Endothelial cell of umbilical vein (primary cell): ENCODE measurements around the gene DNAJB1. TPM values are rescaled to one million over a fixed set of nuclear protein-coding genes. Genes with fewer than 3 reads are reported as not detected.

Experiments used
- BruUV-seq: library from RNA; stranded (reverse); fragments of 400-500 nt; replicated peaks from 2 replicates; lab custom pipeline; 2021; lab: Mats Ljungman, UMichigan
- CTCF ChIA-PET: fragments of 300-600, 350-600 bp; sonication (Branson Sonifier 250); formaldehyde crosslinking; loops from one replicate; lab custom pipeline; 2021; ENCODE audit warnings: antibody characterized with exemption, inconsistent platforms; lab: Charles Lee
- POLR2A ChIA-PET: fragments of 300-600, 350-600 bp; sonication (Branson Sonifier 250); formaldehyde crosslinking; loops from one replicate; lab custom pipeline; 2021; ENCODE audit warnings: antibody characterized with exemption, inconsistent platforms; lab: Charles Lee
- DNase-seq: peaks from one replicate; pipeline ENCODE4 v3.0.0-alpha.2; 2011; ENCODE audit warnings: low read depth, low spot score
- FAIRE-seq: peaks from 2 replicates; lab custom pipeline; 2011; peaks lifted over from hg19 to GRCh38; lab: Jason Lieb, UNC
- H2AFZ ChIP-seq: 2 replicates; pipeline ENCODE4 v1.6.0; 2012; ENCODE audit warnings: low read depth, low read length, control low read depth, inconsistent platforms
- H3K27ac ChIP-seq: 2 replicates; pipeline ENCODE4 v1.5.1; 2011; ENCODE audit warnings: low read depth, mild to moderate bottlenecking, control low read depth, low read length, moderate library complexity; ENCODE audit not compliant: insufficient read depth
- H3K27me3 ChIP-seq, 2 experiments: 2 replicates each; pipeline versions ENCODE4 v1.6.0 to v1.6.1; 2011; ENCODE audit warnings: low read length in 2 of 2, mixed read lengths in 1 of 2; ENCODE audit not compliant: control insufficient read depth in 2 of 2, insufficient read depth in 2 of 2
- H3K36me3 ChIP-seq, 2 experiments: 2 replicates in 1 of 2; 3 replicates in 1 of 2; pipeline ENCODE4 v1.5.1; 2011; ENCODE audit warnings: low read length in 2 of 2, mild to moderate bottlenecking in 1 of 2, moderate library complexity in 1 of 2; ENCODE audit not compliant: control insufficient read depth in 2 of 2, insufficient read depth in 2 of 2; ENCODE audit errors: extremely low read depth in 1 of 2
- H3K4me1 ChIP-seq: 3 replicates; pipeline ENCODE4 v1.5.1; 2011; ENCODE audit warnings: mild to moderate bottlenecking, low read length; ENCODE audit not compliant: control insufficient read depth, insufficient read depth; ENCODE audit errors: extremely low read depth
- H3K4me2 ChIP-seq: 2 replicates; pipeline ENCODE4 v1.6.1; 2011; ENCODE audit warnings: low read length, control low read depth, mixed read lengths; ENCODE audit not compliant: insufficient read depth
- H3K4me3 ChIP-seq, 3 experiments: fragments of 200-600 bp in 1 of 3; sonication (generic), shearing (Covaris generic) in 1 of 3; replicated peaks in 1 of 3; 2 replicates each; pipeline ENCODE4 v1.5.1; 2011 to 2016; ENCODE audit warnings: control low read depth in 3 of 3, low read length in 3 of 3, mild to moderate bottlenecking in 2 of 3, inconsistent platforms in 1 of 3, low read depth in 1 of 3, moderate library complexity in 1 of 3; ENCODE audit not compliant: insufficient read depth in 1 of 3
- H3K79me2 ChIP-seq: 2 replicates; pipeline ENCODE4 v1.6.0; 2012; ENCODE audit warnings: low read length, inconsistent platforms; ENCODE audit not compliant: control insufficient read depth, insufficient read depth
- H3K9ac ChIP-seq: replicated peaks from 2 replicates; pipeline ENCODE3; 2011; ENCODE audit warnings: low read length, control low read depth; ENCODE audit not compliant: insufficient read depth; ENCODE audit errors: extremely low read depth
- H3K9me1 ChIP-seq: replicated peaks from 3 replicates; pipeline ENCODE4 v1.6.0; 2011; ENCODE audit warnings: mild to moderate bottlenecking, low read length; ENCODE audit not compliant: control insufficient read depth, insufficient read depth; ENCODE audit errors: extremely low read depth
- H3K9me3 ChIP-seq: replicated peaks from 2 replicates; pipeline ENCODE4 v1.5.1; 2012; ENCODE audit warnings: low read length, inconsistent platforms; ENCODE audit not compliant: control insufficient read depth, insufficient read depth
- H4K20me1 ChIP-seq: replicated peaks from 2 replicates; pipeline ENCODE3; 2011; ENCODE audit warnings: mild to moderate bottlenecking, low read length; ENCODE audit not compliant: control insufficient read depth, insufficient read depth; ENCODE audit errors: extremely low read depth
- GATA2 ChIP-seq: IDR thresholded peaks from 2 replicates; pipeline ENCODE4 v1.7.0; 2011; ENCODE audit warnings: low read depth, mild to moderate bottlenecking, moderate library complexity, mixed read lengths, low read length; ENCODE audit not compliant: insufficient read length, insufficient read depth
- POLR2A ChIP-seq: IDR thresholded peaks from 2 replicates; pipeline ENCODE4 v1.6.1; 2012; ENCODE audit warnings: low read depth, mild to moderate bottlenecking, control low read depth, low read length
- POLR2AphosphoS5 ChIP-seq: IDR thresholded peaks from 2 replicates; pipeline ENCODE4 v1.6.1; 2012; ENCODE audit warnings: low read depth, mild to moderate bottlenecking, control low read depth, low read length, moderate library complexity; ENCODE audit not compliant: insufficient read depth
- dilution Hi-C: fragments of 300-500 bp; cut with MboI; formaldehyde crosslinking; loops from one replicate; pipeline ENCODE4 v1.15.0; 2019; ENCODE audit warnings: low sequenced_read_pairs; ENCODE audit not compliant: extremely low pct_ligation_motif_present
- intact Hi-C: fragments of 100-400 bp; cut with micrococcal nuclease; formaldehyde crosslinking; loops from one replicate; pipeline ENCODE4 v1.10.0; 2022
- polyA plus RNA-seq, 4 experiments: library from polyadenylated mRNA; depleted of rRNA in 3 of 4; stranded (reverse) in 3 of 4; unstranded in 1 of 4; fragments of >200 nt; gene quantifications; 2 replicates each; pipeline versions ENCODE4 v1.2.1 to v1.2.3, GENCODE V29; 2011 to 2012; ENCODE audit warnings: missing spikeins in 1 of 4
- total RNA-seq: library from RNA; stranded (reverse); gene quantifications from 2 replicates; pipeline ENCODE4 v1.2.3, GENCODE V29; 2021
- TF ChIP-seq, protein P1 (sequence below), 2 donors: IDR thresholded peaks; 1 replicate in 1 of 2; 2 replicates in 1 of 2; pipeline ENCODE4 v1.5.1; 2011; ENCODE audit warnings: low read length in 2 of 2, mild to moderate bottlenecking in 2 of 2, moderate library complexity in 2 of 2, control low read depth in 1 of 2, inconsistent platforms in 1 of 2, low read depth in 1 of 2; ENCODE audit not compliant: insufficient read depth in 1 of 2; ENCODE audit errors: extremely low read depth in 1 of 2

The DNAJB1 gene
- total and polyA plus RNA-seq, 2 donors (not counting 3 experiments of a cell fraction or from before 2014, with no cell fraction given) = 58.6 to 59.8 TPM

DNA sequence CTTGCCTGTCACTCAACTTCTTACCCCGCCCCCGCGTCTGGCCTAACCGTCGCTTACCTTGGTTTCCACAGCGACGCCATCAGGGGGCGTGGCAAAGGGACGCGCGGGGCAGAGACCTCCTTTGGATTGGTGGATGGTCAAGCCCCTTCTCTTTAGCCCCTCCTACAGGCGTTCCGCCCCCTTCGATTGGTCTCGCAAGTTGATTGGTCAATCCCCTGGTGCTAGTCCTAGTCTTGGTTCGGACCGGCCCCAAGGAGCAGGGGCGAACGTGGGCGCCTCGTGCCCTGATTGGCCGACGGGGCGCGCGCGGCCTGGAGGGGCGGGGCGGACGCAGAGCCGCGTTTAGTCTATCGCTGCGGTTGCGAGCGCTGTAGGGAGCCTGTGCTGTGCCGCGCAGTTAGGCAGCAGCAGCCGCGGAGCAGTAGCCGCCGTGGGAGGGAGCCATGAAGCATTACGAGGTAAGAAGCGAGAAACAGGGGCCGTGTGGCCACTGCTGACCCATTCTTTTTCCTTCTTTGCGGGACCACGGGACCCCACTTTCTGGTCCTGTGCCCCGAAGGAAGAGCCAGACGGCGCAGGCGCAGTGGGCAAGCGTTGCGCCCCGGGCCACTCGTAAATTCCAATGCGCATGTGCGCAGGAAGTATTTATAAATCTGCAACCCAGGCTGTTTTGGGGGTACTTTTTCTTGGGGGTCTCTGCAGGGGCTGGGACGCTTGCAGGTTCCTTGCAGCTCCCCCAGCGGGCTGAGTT is 11.2 kb upstream of the DNAJB1 start, which contains the start of gene TECR:
TECR (plus strand) TSS at position 341 of the 751 bp plus-strand sequence; CDS start at position 444, 103 bp downstream.
- CTCF ChIA-PET = interaction anchor here (1.0 kb wide), 1 partner anchor 9 kb away, joined by 4 read pairs; no protein-coding TSS in a partner anchor
- DNase-seq (peak; percentile 100), FAIRE-seq (peak; percentile 100)
- peak within 1 kb of the TSS; percentile 51 for H3K9ac ChIP-seq
- peak within 1 kb of the TSS; percentile 89 for H3K4me2 ChIP-seq
- POLR2A ChIA-PET = no interaction called here
- H3K36me3 ChIP-seq = no peaks in the 10 kb centered on the region
- peaks cover 19% of the 10 kb centered on the region for H3K79me2 ChIP-seq
- H3K9me3 ChIP-seq = no peaks in the 10 kb centered on the region
- H3K27ac ChIP-seq = peak within 1 kb of the TSS; percentile 27
- intact Hi-C loops (loop anchor here (1.0 to 5.0 kb wide), 2 partner anchors 11 to 578 kb away; partner anchors contain the start of genes DNAJB1 and SYDE1), dilution Hi-C loops (no loop called here)
- H3K4me1 ChIP-seq = peaks cover 7% of the 10 kb centered on the region
- TF ChIP-seq GATA2 (no peak), POLR2AphosphoS5 (peak; percentile 90), POLR2A (peak; percentile 94)
- no peaks in the 10 kb centered on the region for H4K20me1 ChIP-seq
- no peaks in the 10 kb centered on the region for H3K9me1 ChIP-seq
- H3K4me3 ChIP-seq = peak within 1 kb of the TSS; percentile 24 to 90 (median 67)
- peak within 1 kb of the TSS; percentile 75 for H2AFZ ChIP-seq
- no peaks in the 10 kb centered on the region for H3K27me3 ChIP-seq
- TSS peak; percentile 50 for BruUV-seq

DNA sequence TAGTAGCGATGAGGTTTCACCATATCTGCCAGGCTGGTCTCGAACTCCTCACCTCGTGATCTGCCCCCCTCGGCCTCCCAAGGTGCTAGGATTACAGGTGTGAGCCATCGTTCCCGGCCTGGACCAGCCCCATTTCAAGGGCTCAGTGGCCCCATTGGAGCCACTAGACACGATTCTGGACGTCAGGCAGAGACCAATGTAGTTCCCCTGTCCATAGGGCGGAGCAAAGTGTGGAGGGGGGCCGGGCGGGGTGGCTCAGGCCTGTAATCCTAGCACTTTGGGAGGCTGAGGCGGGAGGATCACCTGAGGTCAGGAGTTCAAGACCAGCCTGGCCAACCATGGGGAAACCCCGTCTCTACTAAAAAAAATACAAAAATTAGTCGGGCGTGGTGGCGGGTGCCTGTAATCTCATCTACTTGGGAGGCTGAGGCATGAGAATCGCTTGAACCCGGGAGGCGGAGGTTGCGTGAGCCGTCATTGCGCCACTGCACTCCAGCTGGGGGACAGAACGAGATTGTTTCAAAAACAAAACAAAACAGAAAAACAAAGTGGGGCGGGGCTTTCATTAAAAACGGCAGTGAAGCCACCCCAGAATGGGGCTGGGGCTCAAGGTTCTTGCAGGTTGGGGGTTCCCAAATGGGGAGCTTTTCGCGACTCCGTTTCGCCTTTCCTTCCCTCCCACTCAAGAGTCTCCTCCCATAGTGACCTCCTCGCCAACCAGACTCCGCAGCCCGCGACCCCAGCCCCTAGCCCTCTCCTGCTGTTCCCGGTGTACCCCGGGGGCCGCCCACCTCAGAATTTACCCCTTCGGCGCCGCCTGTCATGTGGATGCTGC is 10.4 kb upstream of the DNAJB1 start:
- no TSS peak for BruUV-seq
- CTCF ChIA-PET = interaction anchor here (1.0 kb wide), 1 partner anchor 8 kb away, joined by 4 read pairs; no protein-coding TSS in a partner anchor
- no peaks in the 10 kb centered on the region for H3K9me3 ChIP-seq
- FAIRE-seq = no peak
- H3K4me2 ChIP-seq = peak overlapping the region; percentile 59
- H3K27me3 ChIP-seq = no peaks in the 10 kb centered on the region
- H3K9ac ChIP-seq = peak overlapping the region; percentile 30
- H3K4me1 ChIP-seq = peaks cover 9% of the 10 kb centered on the region
- no peaks in the 10 kb centered on the region for H3K9me1 ChIP-seq
- intact Hi-C loops = loop anchor here (1.0 to 5.0 kb wide), 2 partner anchors 10 to 579 kb away; partner anchors contain the start of genes DNAJB1 and SYDE1
- dilution Hi-C loops = no loop called here
- H3K79me2 ChIP-seq = peaks cover 19% of the 10 kb centered on the region
- no peak overlapping the region for H3K27ac ChIP-seq
- H2AFZ ChIP-seq = peak overlapping the region; percentile 63
- POLR2A ChIA-PET = no interaction called here
- no peak for DNase-seq
- no peaks in the 10 kb centered on the region for H4K20me1 ChIP-seq
- peak overlapping the region; percentile 24 to 50 (median 41) for H3K4me3 ChIP-seq
- no peaks in the 10 kb centered on the region for H3K36me3 ChIP-seq
- TF ChIP-seq POLR2AphosphoS5 (no peak), POLR2A (no peak), GATA2 (no peak)
- TF ChIP-seq, protein P1, sequence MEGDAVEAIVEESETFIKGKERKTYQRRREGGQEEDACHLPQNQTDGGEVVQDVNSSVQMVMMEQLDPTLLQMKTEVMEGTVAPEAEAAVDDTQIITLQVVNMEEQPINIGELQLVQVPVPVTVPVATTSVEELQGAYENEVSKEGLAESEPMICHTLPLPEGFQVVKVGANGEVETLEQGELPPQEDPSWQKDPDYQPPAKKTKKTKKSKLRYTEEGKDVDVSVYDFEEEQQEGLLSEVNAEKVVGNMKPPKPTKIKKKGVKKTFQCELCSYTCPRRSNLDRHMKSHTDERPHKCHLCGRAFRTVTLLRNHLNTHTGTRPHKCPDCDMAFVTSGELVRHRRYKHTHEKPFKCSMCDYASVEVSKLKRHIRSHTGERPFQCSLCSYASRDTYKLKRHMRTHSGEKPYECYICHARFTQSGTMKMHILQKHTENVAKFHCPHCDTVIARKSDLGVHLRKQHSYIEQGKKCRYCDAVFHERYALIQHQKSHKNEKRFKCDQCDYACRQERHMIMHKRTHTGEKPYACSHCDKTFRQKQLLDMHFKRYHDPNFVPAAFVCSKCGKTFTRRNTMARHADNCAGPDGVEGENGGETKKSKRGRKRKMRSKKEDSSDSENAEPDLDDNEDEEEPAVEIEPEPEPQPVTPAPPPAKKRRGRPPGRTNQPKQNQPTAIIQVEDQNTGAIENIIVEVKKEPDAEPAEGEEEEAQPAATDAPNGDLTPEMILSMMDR (IDR thresholded peaks at IDR 0.05; ENCODE audit: extremely low read depth in 1 of 2, insufficient read depth in 1 of 2, low read depth in 1 of 2, low read length in 2 of 2) = no peak
